CD4-positive, alpha-beta T cell treated with Interleukin-21 for 1 hour (primary cell): Measurements from ENCODE around the gene COL5A2.

Experiments
- DNase-seq: peaks from one replicate; pipeline ENCODE4 v3.0.0-alpha.2; 2020

The COL5A2 gene

GRCh38 chr2:189146553-189146952 lies 33.0 kb downstream of the COL5A2 start:
- no peak for DNase-seq

DNA sequence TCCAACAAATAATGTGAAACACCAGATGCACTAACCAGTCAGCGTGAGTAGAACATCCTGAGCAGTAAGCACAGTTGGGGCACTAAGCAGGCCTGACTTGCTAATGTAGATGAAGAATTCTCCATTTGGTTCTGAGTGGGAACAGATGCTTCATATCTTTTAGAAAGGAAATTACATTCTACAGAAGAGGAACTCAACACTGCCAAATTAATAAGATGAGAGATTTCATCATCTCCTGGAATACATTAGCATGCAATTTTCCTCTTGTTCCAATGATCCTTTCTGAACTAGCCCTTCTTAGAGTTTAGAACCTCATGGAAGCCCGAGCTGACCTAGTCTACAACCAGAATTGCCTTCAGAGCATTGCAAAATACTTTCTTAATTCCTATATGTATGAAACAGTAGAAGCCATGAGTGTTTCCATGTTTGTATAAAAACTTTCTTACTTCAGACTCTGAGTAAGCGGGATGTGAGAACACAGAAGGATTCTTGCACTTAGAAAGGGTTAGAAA lies 34.8 kb downstream of the COL5A2 start:
- DNase-seq: no peak

GRCh38 chr2:189143925-189144324 lies 35.6 kb downstream of the COL5A2 start:
- DNase-seq: no peak

- DNase-seq: peak; percentile 65
Observed at GRCh38 chr2:189142893-189143759, 36.4 kb downstream of the COL5A2 start.

- no peak for DNase-seq
Observed at GRCh38 chr2:189138800-189139199, 40.8 kb downstream of the COL5A2 start.

DNA sequence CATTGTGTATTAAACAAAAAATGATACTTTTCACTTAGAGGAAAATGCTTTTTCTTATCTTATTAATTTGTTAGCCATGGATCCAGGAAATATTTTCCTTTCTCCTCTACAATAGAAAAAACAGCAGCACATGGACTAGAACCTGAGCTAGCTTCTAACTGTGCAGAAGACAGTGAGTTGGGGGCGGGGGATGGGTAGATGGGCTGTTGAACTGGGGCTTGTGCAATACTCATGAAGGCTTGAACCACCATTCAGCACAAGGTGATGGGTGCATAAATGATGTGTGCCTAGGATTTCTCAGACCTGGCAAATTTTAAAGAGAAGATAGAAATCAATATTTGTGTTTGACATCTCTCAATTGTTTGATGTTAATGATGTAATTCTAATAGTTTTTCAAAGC lies 42.0 kb downstream of the COL5A2 start:
- DNase-seq: no peak

- no peak for DNase-seq
Observed at GRCh38 chr2:189134485-189134884, 45.1 kb downstream of the COL5A2 start.

DNA sequence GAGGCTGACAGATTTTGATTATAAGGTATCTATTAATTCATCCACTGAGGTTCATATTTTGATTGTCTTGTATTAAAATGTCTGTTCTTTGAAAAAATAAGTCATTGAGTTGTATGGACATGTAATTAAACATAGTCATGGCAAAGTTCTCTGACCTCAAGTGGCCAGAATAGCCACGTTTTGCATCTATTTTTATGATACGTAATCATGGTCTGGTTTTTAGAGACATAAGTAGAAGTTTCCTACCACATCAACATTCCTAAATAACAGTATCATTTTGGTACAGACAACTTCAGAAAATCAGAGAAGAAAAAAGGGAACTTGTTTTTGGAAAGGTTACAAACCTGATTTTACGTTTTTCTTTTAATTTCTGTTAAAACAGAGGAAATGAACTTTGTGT lies 47.6 kb downstream of the COL5A2 start:
- no peak for DNase-seq

DNA sequence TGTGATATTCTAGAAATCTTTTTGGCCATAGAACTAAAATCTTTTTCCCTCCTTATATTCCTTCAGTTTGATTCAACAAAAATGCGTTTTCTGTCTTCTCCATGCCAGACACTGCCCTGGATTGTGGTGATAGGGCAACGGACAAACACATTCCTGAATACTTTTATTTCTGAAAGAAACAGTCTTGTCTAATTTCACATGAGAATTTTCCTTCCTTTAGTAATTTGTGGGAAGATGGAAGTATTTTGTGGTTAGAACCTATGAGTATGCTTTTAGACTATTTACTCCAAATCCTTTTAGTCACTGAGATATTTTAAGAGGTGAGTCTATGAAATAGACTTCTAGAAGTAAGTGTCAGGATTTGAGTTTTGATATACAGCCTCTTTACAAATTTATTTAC lies 49.6 kb downstream of the COL5A2 start:
- no peak for DNase-seq

DNA sequence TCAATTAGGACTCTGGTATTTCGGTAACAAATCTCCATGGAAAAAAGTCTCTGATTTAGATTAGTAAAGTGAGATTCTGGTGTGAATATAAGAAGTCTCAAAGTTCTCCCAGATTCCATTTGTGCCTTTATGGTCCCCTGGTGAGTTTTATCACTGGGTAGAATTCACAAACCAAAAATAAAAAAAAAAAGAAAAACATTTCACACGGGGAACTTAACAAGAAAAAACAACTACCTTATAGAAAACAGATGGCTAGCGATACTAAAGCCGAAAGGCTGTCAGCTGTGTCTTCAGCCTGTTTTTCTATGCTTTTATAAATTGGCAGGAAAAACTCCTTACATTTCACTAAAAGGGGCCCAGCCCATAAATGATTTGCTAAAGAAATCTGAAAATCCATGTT lies 50.6 kb downstream of the COL5A2 start:
- DNase-seq: no peak

DNA sequence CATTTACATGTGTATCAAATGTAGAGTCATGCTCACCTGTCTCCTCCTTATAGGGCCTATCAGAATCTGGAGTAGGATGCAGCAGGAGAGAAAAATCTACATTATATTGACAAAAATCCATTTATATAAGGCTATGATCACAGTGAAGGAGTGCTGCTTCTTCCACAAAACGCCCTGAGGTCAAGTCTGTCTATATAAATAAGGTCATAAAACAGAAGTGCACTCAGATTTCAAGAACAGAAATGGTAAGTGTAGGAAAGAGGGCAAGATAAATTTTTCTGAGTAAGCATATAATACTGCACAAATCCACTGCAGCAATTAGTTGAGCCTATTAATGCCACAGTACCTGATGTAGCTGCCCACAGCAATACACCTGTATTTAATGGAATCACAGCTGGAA lies 51.8 kb downstream of the COL5A2 start:
- DNase-seq: no peak

DNA sequence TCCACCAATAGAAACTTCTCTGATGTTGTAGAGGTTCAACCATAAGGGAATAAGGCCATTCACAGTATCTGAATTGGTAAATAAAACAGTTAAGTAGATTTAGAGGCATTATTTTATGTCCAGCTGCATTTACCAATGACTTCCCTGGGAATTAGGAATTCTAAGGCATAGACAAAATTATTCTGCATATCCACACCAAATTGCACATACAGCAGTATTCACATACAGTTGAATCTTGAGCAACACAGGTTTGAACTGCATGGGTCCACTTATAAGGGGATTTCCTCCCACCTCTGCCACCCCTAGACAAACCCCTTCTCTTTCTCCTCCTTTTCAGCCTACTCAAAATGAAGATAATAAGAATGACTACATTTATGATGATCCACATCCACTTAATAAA lies 54.4 kb downstream of the COL5A2 start:
- no peak for DNase-seq

- DNase-seq: no peak
Observed at GRCh38 chr2:189124175-189124574, 55.4 kb downstream of the COL5A2 start.

DNA sequence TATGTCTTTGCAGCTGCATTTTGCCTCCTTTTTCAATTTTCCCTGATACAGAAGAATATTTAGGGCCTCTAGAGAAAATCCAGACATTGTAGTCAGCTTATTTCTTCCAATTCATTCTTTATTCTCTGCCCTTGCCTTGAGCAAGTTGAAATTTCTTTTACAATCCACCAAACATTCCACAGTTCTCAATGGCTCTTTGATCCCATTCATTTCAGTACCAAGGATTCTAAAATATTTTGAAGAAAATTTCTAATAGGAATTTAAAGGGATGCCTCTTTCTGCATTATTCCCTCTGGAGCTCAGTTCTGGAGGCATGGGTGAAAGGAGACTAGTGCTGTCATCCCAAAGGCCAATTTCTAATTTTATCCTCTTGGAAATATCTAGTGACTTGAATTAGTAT lies 61.2 kb downstream of the COL5A2 start:
- no peak for DNase-seq

DNA sequence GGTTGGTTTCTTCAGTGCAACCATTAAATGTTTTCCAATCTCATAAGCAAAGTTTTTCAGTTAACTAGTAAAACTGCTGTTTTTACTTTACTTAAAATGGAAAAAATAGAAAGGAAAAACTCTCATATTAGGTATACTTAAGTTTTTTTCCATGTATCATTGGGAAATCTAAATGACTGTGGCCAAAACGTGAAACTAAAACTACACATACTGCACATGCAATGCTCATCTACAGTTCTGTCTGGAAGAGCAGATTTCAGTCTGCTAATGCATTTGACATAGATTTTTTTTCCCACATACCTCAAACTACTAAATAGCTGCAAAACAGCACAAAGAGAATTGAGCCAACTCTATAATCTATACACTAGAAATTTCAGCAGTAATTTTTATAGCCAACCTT lies 62.6 kb downstream of the COL5A2 start:
- DNase-seq: no peak

- no peak for DNase-seq
Observed at GRCh38 chr2:189116087-189116486, 63.5 kb downstream of the COL5A2 start.

DNA sequence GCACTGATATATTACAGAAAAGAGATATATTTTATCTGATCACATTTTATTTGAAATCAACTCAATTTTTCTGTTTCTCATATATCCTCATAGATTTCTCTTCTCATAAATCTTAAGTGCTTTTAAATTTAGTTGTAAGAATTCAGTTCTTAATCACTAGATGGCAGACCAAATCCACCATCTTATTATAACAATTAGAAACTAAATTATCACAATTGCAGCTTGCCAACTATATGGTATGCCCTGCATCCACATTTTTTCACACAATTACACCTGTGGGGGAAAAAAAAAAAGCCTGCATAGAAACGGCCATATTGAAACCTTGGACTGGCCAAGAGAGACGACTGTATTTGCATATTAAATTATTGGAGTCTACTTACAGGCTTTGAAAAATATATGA lies 64.4 kb downstream of the COL5A2 start:
- no peak for DNase-seq

DNA sequence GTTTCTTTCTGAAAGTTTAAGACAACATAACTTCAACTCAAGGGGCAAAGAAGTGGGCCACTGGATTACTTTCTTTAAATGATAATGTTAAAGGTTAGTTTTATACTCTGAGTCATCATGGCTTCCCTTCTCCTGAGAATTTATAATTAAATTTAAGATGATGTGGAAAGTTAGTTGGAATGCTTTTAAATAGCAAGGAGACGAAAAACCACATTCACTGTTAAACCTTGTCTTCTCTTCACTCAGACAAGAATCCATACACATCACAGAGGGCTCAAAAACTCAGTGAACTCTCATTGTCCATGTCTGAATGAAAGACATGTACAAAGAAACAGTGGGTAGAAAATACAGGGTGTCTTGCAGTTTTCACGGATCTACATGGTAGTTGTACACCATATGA lies 65.6 kb downstream of the COL5A2 start:
- no peak for DNase-seq

DNA sequence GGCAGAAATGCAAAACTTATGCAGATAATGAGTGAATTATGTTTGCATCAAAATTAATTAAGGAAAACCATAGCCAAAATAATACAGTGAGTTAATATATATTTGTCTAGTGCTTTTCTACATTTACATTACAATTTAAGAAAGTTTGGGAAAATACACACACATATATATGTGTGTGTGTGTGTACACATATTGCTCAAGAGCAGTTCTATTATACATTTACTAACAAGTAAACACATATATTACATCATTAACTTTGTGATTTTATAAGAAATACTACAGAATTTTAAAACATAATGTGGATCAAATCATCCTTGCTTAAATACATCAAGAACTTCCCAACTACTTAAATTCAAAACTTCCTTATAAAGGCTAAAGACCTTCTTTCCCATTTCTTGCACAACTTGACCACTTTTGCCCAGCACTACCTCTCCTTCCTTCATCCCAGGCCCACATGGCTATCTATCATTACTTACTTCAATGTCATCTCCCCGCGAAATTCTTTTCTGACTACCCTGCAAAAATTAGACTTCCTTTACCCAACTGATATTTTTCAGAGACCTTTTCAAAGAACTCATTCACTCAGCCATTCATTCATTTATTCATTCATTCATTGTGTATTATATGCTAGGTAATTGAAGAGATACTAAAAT lies 68.4 kb downstream of the COL5A2 start:
- no peak for DNase-seq

DNA sequence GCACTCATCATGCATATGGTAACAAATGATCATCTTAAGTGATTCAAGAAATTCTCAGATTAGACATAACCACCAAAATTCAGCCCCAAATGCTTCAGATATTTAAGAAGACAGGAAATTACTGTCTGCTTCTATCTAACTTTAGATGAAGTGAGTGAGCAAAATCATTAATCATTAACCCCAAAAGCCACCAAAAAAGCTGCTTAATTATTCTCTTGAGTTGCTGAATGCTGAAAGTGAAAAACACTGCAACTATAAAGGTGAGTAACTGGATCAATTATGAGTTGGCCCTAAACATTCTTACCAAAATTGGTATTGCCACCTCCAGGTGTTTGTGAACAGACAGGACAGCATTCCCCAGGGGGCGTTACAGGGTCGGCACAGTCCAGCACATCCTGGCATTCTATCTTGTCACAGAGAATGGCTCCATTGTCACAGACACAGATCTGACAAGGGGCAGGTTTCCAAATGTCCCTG lies 69.6 kb downstream of the COL5A2 start:
- DNase-seq: no peak

GRCh38 chr2:189104934-189105333 lies 74.6 kb downstream of the COL5A2 start:
- DNase-seq: no peak

GRCh38 chr2:189102735-189103134 lies 76.8 kb downstream of the COL5A2 start:
- DNase-seq: no peak

DNA sequence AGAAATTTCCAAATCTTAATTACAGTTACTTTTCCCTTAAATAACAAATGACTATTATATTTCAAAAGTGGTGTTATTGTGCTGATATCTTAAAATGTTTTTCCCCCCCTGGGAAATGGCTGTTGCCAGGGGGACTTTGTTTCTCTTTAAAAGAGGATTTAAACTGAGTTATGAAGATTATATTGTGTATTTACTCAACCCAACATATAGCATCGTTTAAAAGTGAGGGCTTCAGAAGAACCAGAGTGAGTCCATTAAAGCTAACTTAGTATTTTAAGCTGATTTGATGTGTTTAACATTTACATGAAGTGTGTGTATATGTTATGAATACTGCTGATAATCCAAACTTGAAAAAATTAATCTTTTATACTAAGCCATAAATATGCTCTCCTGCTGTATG lies 81.6 kb downstream of the COL5A2 start:
- no peak for DNase-seq

- no peak for DNase-seq
Observed at GRCh38 chr2:189096769-189097447, 82.7 kb downstream of the COL5A2 start.
